ENCODE data around the gene TFAP2E. TPM values are rescaled to one million over a fixed set of nuclear protein-coding genes. Genes with fewer than 3 reads are reported as not detected.

TFAP2E gene
- total RNA-seq, 1 donor from 2014 or later, result 1.1 TPM

- ATAC-seq, result no peak
These were observed 24.8 kb downstream of the TFAP2E start for GRCh38 chr1:35597870-35598269.

DNA sequence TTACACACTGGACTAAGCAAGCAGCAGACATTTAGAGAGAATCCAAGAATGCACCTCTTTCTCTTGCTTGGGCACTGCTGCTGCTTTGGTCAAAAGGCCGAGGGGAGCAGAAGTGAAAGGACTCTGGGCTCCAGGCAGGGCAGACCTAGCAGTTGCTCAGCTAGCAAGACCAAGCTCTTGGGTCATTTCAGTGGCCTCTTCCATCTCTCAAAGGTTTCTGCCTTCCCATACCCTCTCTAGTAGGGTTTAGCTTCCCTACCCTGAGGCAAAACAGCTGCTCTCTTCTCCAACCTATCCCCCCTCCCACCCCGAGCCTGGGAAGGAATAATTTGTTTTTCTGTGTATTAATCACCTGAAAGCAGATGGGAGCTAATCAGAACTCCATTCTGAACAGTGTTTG, 25.8 kb downstream of the TFAP2E start:
- ATAC-seq, result no peak

- no peak for ATAC-seq
These were observed 26.3 kb downstream of the TFAP2E start for GRCh38 chr1:35599411-35599810.

GRCh38 chr1:35600593-35600992, 27.5 kb downstream of the TFAP2E start:
- ATAC-seq, result no peak

DNA sequence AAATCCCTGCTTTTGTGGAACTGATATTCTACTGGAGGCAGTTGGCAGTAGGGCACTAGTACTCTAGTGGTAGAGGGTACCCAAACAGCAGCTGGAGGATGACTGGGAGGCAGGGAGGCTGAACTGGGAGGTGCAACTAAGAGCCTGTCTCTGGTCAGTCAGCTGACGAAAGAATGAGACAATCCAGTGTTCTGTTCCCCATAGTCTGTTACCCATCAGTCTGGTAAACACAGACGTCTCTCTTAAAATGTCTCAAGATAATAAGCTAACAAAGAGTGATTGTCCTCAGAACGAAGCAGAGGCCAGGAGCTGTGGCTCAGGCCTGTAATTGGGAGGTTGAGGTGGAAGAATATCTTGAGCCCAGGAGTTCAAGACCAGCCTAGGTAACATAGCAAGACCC, 30.4 kb downstream of the TFAP2E start:
- no peak for ATAC-seq

- ATAC-seq, result no peak
These were observed 30.8 kb downstream of the TFAP2E start for GRCh38 chr1:35603941-35604340.

- no peak for ATAC-seq
These were observed 32.2 kb downstream of the TFAP2E start for GRCh38 chr1:35605071-35605866.

DNA sequence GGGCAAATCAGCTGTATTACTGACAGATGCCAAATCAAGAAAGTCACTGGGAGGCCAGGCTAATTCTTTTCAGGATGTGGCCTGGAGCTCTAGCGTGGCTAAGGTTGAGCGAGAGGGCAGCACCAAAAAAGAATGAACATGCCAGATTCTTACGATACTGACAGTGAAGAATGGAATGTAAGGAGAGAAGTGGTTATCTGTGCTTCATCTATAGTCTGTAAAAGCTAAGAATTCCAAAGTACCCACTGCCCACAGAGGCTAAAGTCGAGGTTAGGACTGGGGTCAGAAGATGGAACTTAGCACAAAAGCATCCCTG, 32.7 kb downstream of the TFAP2E start:
- ATAC-seq, result no peak

DNA sequence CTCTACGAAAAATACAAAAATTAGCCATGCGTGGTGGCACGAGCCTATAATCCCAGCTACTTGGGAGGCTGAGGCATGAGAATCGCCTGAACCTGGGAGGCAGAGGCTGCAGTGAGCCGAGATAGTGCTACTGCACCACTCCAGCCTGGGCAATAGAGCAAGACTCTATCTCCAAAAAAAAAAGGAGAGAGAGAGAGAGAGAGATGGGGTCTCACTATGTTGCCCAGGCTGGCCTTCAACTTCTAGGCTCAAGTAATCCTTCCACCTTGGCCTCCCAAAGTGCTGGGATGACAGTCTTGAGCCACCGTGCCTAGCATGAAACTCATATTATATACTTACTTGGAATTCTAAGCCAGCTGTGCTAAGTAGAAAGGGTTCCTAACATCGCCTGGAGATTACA, 38.5 kb downstream of the TFAP2E start:
- no peak for ATAC-seq

GRCh38 chr1:35615440-35615839, 42.3 kb downstream of the TFAP2E start:
- no peak for ATAC-seq

GRCh38 chr1:35619237-35620121, 46.4 kb downstream of the TFAP2E start:
- ATAC-seq, result no peak

GRCh38 chr1:35622510-35623178, 49.5 kb downstream of the TFAP2E start:
- no peak for ATAC-seq

DNA sequence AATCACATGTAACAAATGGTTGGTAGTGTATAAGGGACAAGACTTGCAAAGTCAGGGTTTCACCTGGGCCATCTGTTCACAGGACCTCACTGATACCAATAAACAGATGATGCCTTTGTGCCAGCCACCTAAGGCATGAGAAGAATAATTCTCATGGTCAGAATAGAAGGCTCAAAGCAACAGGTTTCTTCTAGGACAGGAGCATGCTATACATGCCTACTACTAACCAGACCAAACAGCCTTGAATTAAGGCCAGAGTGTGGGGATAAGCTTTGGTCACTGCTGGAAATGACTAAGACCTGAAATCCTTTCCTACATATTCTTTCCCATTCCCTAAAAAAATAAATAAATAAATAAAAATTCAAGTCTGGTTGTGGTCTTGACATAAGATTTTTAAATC, 50.7 kb downstream of the TFAP2E start:
- ATAC-seq, result no peak

DNA sequence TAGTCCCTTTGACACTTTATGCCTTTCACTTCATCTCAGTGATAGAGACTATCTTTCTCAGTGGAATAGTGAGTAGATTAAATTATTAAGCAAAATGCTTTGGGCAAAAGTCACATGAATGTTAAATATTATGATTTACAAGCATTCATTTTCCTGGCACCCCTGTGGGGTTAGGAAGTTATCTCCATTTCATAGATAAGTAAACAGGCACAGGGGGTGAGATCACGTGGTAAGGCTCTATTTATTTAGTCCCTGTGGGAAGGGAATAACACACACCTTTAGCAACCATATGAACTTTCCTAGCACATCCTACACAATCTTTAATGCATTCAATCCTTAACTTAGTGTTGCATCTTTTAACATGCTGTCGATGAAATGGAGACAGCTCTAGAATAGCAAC, 55.9 kb downstream of the TFAP2E start:
- no peak for ATAC-seq

GRCh38 chr1:35631396-35631795, 58.3 kb downstream of the TFAP2E start:
- no peak for ATAC-seq

GRCh38 chr1:35633547-35633946, 60.4 kb downstream of the TFAP2E start:
- ATAC-seq, result no peak

- ATAC-seq, result no peak
These were observed 64.3 kb downstream of the TFAP2E start for GRCh38 chr1:35637401-35637809.

DNA sequence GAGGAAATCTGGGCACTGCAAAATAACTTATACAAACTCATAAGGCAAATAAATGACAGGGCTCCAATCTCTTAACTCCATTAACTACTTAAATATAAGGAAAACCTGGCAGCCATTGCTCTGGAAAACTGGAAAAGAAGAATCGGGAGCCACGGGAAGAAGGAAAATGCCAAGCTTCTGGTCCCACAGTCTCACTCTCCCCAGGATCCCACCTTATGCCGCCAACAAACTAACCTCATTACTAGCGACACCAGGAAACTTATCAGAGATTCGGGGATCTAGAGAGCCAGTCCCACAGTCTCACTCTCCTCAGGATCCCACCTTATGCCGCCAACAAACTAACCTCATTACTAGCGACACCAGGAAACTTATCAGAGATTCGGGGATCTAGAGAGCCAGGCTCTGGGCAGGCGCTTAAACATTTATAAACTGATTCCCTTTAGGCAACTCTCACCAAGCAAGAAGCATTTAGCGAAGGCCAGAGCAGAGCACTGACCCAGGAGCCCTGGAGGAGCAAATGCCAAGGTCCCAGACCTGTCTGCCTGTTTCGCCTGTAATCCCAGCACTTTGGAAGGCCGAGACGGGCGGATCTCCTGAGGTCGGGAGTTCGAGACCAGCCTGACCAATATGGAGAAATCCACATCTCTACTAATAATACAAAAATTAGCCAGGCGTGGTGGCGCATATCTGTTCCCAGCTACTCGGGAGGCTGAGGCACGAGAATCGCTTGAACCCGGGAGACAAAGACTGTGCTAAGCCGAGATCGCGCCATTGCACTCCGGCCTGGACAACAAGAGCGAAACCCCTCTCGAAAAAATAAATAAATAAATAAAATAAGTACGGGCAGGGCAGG, 67.5 kb downstream of the TFAP2E start:
- ATAC-seq, result no peak

DNA sequence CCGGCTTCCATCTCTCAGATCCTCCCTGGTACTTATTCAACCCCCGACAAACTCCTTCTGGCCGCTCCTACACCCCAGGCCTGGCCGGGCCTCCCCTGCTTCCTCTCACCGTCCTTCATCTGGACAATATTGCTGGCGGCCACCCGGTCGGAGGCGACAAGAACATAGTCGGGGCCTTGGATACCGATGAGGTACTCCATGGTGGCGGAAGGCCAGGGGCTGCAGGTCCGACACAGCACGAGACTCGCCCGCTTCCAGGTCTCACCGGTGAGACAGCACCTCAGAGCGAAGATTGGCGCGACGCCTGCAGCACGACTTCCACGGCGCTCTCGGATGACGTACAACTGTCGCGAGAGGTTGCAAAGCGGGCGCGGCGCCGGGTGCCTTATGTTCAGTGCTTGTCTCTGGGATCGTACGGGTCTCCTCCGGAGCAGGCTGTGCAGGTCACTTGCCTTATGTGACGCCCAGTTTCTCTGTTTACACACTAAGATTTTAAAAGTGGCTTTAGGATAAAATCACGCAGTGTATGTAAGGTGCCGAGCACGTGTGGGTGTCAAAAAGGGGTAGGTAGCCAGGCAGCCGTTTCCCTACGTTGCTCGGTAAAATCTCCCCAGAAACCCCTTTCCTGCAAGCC, 68.2 kb downstream of the TFAP2E start, which contains the start of gene PSMB2:
PSMB2 (minus strand) TSS at position 294 of the 634 bp plus-strand sequence; CDS start at position 200, 94 bp downstream.
- peak; percentile 98 for ATAC-seq

GRCh38 chr1:35642471-35642955, 69.4 kb downstream of the TFAP2E start:
- no peak for ATAC-seq

GRCh38 chr1:35644204-35644603, 71.1 kb downstream of the TFAP2E start:
- no peak for ATAC-seq

Measured in esophagus mucosa (tissue), 1 donor.